Common myeloid progenitor, CD34-positive (primary cell): ENCODE measurements around the gene CBFA2T3.
A peak's percentile ranks its signal among the peaks of the same experiment; 100 is the strongest.

Source experiments
- CTCF ChIA-PET: fragments of 350-600 bp; sonication (Branson Sonifier 250); formaldehyde crosslinking; loops from one replicate; lab custom pipeline; 2021; ENCODE audit warnings: antibody characterized with exemption; lab: Charles Lee
- POLR2A ChIA-PET: fragments of 350-600 bp; sonication (Branson Sonifier 250); formaldehyde crosslinking; loops from one replicate; lab custom pipeline; 2021; ENCODE audit warnings: antibody characterized with exemption; lab: Charles Lee
- DNase-seq, 3 donors: peaks; one replicate each; pipeline versions ENCODE4 v3.0.0 to v3.0.0-alpha.2; 2013
- H3K27ac ChIP-seq, 2 experiments: 1 replicate in 1 of 2; 2 replicates in 1 of 2; pipeline ENCODE4 v1.7.0; 2013; ENCODE audit warnings: inconsistent platforms in 2 of 2, low read length in 2 of 2, mild to moderate bottlenecking in 2 of 2, low read depth in 1 of 2, moderate library complexity in 1 of 2; ENCODE audit not compliant: severe bottlenecking in 2 of 2, insufficient read depth in 1 of 2, poor library complexity in 1 of 2
- H3K27me3 ChIP-seq, 5 experiments: replicated peaks in 2 of 5; 1 replicate in 3 of 5; 2 replicates in 2 of 5; pipeline versions ENCODE4 v1.6.1 to v1.7.0; 2013; ENCODE audit warnings: low read length in 4 of 5, mild to moderate bottlenecking in 2 of 5, moderate library complexity in 2 of 5, inconsistent platforms in 1 of 5; ENCODE audit not compliant: insufficient read depth in 5 of 5, control insufficient read depth in 4 of 5
- H3K36me3 ChIP-seq, 4 experiments: 1 replicate in 2 of 4; 2 replicates in 2 of 4; pipeline versions ENCODE4 v1.6.1 to v1.7.0; 2013; ENCODE audit warnings: low read length in 3 of 4, control low read depth in 1 of 4, mild to moderate bottlenecking in 1 of 4; ENCODE audit not compliant: control insufficient read depth in 4 of 4, insufficient read depth in 4 of 4
- H3K4me1 ChIP-seq, 4 experiments: 1 replicate in 3 of 4; 2 replicates in 1 of 4; pipeline versions ENCODE4 v1.6.1 to v1.7.1; 2013; ENCODE audit warnings: low read length in 3 of 4, mild to moderate bottlenecking in 3 of 4, control low read depth in 1 of 4, inconsistent platforms in 1 of 4, moderate library complexity in 1 of 4; ENCODE audit not compliant: control insufficient read depth in 4 of 4, insufficient read depth in 4 of 4; ENCODE audit errors: control extremely low read depth in 1 of 4
- H3K4me3 ChIP-seq, 7 experiments: 1 replicate in 4 of 7; 2 replicates in 3 of 7; pipeline versions ENCODE4 v1.5.1 to v1.7.0; 2013; ENCODE audit warnings: mild to moderate bottlenecking in 7 of 7, low read length in 6 of 7, moderate library complexity in 6 of 7, inconsistent platforms in 2 of 7, low read depth in 2 of 7, control low read depth in 1 of 7; ENCODE audit not compliant: insufficient read depth in 4 of 7, control insufficient read depth in 1 of 7; ENCODE audit errors: extremely low read depth in 1 of 7
- H3K9me3 ChIP-seq, 5 experiments: 1 replicate in 4 of 5; 2 replicates in 1 of 5; pipeline versions ENCODE4 v1.6.1 to v1.7.1; 2013; ENCODE audit warnings: low read length in 4 of 5, mild to moderate bottlenecking in 2 of 5, inconsistent platforms in 1 of 5, low read depth in 1 of 5, moderate library complexity in 1 of 5; ENCODE audit not compliant: control insufficient read depth in 4 of 5, insufficient read depth in 2 of 5; ENCODE audit errors: control extremely low read depth in 1 of 5
- WGBS: methylation state at CpG from one replicate; pipeline ENCODE4 v1.1.5; 2013; ENCODE audit not compliant: insufficient coverage; 5-methylcytosine and 5-hydroxymethylcytosine counted together

Gene CBFA2T3

DNA sequence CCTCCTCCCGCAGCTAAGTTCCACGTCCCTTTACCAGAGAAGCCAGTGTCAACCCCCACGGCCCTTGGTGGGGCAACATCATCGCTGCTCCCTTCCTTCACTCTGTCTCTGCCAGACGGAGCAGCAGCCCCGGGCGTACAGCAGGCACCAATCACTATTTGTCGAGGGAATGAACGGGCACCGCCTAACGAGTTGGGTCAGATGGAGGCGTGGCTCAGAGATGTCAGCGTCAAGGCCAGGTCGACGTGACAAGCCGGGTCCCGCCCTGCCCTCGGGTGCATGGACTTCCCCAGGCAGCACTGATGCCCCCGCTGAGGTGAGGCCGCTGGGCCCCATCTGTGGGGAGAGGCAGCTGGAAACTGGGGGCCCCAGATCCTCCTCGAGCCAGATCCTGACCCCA lies 50.0 kb downstream of the CBFA2T3 start:
- Histone ChIP-seq H3K4me3 (no peak overlapping the region), H3K36me3 (peaks cover 3 to 56% (median 28%) of the 10 kb centered on the region in 4 experiments), H3K4me1 (peaks cover 0 to 56% (median 48%) of the 10 kb centered on the region in 4 experiments), H3K9me3 (no peaks in the 10 kb centered on the region), H3K27me3 (no peaks in the 10 kb centered on the region), H3K27ac (no peak overlapping the region)
- ChIA-PET CTCF (interaction anchor here (6.9 kb wide), 1 partner anchor 9 kb away, joined by 39 read pairs; no protein-coding TSS in a partner anchor), POLR2A (no interaction called here)
- WGBS: 86% methylated on average over 21 of the region's 21 CpGs
- no peak for DNase-seq

DNA sequence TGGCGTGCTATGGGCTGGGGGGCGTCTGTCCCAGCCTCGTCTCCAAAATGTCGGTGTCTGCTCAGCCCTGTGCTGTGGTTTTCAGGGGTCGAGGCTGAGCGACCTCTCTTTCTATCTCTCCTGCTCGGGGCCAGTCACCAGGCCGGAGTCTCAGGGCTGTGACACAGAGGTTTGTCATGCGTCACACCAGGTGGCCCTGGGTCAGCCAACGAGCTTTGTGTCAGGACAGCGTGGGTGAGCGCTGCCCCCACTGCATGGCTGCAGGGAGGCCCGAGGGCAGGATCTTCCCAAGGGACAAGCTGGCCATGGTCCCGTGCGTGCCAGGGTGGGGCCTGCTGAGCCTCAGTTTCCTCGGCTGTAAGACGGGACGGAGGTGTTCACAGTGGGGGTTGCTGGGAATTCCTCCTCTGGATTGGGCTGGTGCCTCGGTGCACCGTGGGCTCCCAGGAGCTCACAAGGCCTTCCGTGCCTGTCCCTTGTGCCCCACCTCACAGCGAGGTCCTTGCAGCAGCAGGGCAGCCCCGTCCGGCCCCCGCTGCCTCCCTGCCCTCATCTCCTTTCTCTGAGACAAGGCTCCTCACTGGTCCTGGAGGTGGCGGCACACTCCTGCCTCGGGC lies 50.5 kb downstream of the CBFA2T3 start:
- Histone ChIP-seq H3K27ac (no peak overlapping the region), H3K27me3 (no peaks in the 10 kb centered on the region), H3K36me3 (peaks cover 3 to 56% (median 28%) of the 10 kb centered on the region in 4 experiments), H3K9me3 (no peaks in the 10 kb centered on the region), H3K4me3 (no peak overlapping the region), H3K4me1 (peaks cover 0 to 61% (median 54%) of the 10 kb centered on the region in 4 experiments)
- WGBS: 96% methylated on average over 23 of the region's 27 CpGs
- ChIA-PET CTCF (interaction anchor here (0.8 to 6.9 kb wide), 2 partner anchors 10 to 14 kb away, joined by 6 to 39 read pairs; no protein-coding TSS in a partner anchor), POLR2A (no interaction called here)
- no peak for DNase-seq

- no peak for DNase-seq
- H3K27me3 ChIP-seq: no peaks in the 10 kb centered on the region
- peaks cover 3 to 56% (median 26%) of the 10 kb centered on the region in 4 experiments for H3K36me3 ChIP-seq
- 89% methylated on average over 16 of the region's 16 CpGs for WGBS
- no peak overlapping the region for H3K4me3 ChIP-seq
- H3K27ac ChIP-seq: no peak overlapping the region
- peaks cover 0 to 66% (median 62%) of the 10 kb centered on the region in 4 experiments for H3K4me1 ChIP-seq
- no peaks in the 10 kb centered on the region for H3K9me3 ChIP-seq
- POLR2A ChIA-PET: no interaction called here
- CTCF ChIA-PET: interaction anchor here (0.8 to 6.9 kb wide), 3 partner anchors 11 to 16 kb away, joined by 3 to 39 read pairs (median 6); no protein-coding TSS in a partner anchor
These were observed 51.5 kb downstream of the CBFA2T3 start for GRCh38 chr16:88925540-88925887.

GRCh38 chr16:88924834-88925539 lies 52.0 kb downstream of the CBFA2T3 start:
- no peak overlapping the region for H3K4me3 ChIP-seq
- H3K9me3 ChIP-seq: no peaks in the 10 kb centered on the region
- DNase-seq: peak; percentile 62 to 87 (median 84)
- H3K4me1 ChIP-seq: peaks cover 0 to 71% (median 67%) of the 10 kb centered on the region in 4 experiments
- peaks cover 3 to 58% (median 25%) of the 10 kb centered on the region in 4 experiments for H3K36me3 ChIP-seq
- ChIA-PET CTCF (interaction anchor here (0.5 to 6.9 kb wide), 3 partner anchors 11 to 141 kb away, joined by 3 to 39 read pairs (median 3); no protein-coding TSS in a partner anchor), POLR2A (no interaction called here)
- WGBS: 78% methylated on average over 25 of the region's 30 CpGs
- H3K27me3 ChIP-seq: no peaks in the 10 kb centered on the region
- no peak overlapping the region for H3K27ac ChIP-seq

GRCh38 chr16:88923926-88924833 lies 52.8 kb downstream of the CBFA2T3 start:
- no peak for DNase-seq
- CTCF ChIA-PET: interaction anchor here (0.5 to 6.9 kb wide), 5 partner anchors 12 to 294 kb away, joined by 3 to 39 read pairs (median 4); partner anchors contain the start of gene ZNF778
- Histone ChIP-seq H3K27me3 (no peaks in the 10 kb centered on the region), H3K4me3 (no peak overlapping the region), H3K27ac (no peak overlapping the region), H3K9me3 (no peaks in the 10 kb centered on the region), H3K4me1 (peaks cover 0 to 78% (median 75%) of the 10 kb centered on the region in 4 experiments), H3K36me3 (peaks cover 3 to 66% (median 28%) of the 10 kb centered on the region in 4 experiments)
- POLR2A ChIA-PET: no interaction called here
- WGBS: 96% methylated on average over 35 of the region's 37 CpGs

DNA sequence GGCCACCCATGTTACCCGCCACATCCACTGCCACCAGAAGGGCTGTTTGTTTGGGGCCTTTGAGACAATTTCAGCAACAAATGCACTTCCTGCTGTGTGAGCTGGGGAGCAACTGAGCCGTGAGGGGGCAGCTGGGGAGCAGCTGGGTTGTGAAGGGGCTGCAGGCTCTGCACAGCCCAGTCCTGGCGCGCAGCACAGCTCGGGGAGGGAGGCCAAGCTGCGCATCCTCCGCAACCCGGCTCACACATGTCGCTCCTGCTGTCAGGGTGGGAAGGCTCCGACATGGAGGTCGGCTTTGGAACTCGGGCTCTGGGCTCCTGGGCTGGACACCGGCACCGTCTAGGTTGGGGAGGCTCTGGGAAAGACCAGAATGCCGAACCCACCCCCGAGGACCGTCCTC lies 53.6 kb downstream of the CBFA2T3 start:
- no peak overlapping the region for H3K4me3 ChIP-seq
- 95% methylated on average over 9 of the region's 17 CpGs for WGBS
- H3K27ac ChIP-seq: no peak overlapping the region
- no peaks in the 10 kb centered on the region for H3K27me3 ChIP-seq
- POLR2A ChIA-PET: no interaction called here
- H3K9me3 ChIP-seq: no peaks in the 10 kb centered on the region
- H3K36me3 ChIP-seq: peaks cover 3 to 64% (median 27%) of the 10 kb centered on the region in 4 experiments
- H3K4me1 ChIP-seq: peaks cover 0 to 83% (median 78%) of the 10 kb centered on the region in 4 experiments
- no peak for DNase-seq
- CTCF ChIA-PET: interaction anchor here (0.9 to 6.9 kb wide), 6 partner anchors 13 to 294 kb away, joined by 3 to 39 read pairs (median 4); partner anchors contain the start of genes GALNS, TRAPPC2L and ZNF778
